ENCODE data around the gene LIN52.

LIN52 gene

DNA sequence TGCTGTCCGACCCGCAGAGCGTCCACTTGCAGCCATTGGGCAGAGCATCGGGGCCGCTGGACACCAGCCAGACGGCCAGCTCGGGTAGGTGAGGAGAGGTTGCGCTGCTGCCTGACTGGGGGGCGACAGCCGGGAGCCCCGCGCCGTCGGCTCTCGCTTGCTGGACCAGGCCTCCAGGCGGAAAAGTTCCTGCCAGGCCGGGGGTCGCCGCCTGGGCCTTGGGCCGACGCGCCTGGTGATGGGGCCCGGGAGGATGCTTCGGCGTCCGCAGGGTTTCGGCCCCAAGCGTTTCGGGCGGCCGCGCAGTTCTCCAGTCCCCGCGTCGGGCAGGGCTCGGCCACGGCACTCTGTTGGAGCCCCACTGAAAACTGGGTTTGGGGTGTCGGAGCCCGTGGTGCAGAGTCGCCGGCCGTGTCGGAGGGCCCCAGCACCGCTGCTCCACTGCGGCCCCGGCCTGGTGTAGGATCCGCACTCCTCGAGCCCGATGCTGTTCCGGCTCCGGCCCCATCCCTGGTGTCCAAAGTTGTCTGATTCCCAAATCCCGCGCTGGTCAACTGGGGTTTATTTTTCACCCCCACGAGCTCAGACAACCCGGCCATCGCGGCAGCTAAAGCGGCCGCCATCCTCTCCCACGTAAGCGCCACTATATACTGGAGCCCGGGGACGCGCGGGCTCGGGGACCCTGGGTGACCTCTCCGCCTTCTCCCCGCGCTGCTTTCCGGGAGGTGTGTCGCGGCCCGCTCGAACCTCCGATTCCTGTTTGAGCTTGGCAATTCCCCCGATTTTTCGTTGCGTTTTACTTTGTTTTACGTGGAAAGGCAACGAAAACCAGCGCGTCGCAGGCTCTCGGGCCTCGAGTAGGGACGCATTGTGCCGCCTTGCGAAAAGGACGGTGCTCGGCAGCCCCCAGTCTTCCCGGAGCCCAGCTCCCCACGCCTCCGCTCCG, 155.4 kb downstream of the LIN52 start:
- no peak overlapping the region for H3K4me2 ChIP-seq (ENCODE audit: low read length)

DNA sequence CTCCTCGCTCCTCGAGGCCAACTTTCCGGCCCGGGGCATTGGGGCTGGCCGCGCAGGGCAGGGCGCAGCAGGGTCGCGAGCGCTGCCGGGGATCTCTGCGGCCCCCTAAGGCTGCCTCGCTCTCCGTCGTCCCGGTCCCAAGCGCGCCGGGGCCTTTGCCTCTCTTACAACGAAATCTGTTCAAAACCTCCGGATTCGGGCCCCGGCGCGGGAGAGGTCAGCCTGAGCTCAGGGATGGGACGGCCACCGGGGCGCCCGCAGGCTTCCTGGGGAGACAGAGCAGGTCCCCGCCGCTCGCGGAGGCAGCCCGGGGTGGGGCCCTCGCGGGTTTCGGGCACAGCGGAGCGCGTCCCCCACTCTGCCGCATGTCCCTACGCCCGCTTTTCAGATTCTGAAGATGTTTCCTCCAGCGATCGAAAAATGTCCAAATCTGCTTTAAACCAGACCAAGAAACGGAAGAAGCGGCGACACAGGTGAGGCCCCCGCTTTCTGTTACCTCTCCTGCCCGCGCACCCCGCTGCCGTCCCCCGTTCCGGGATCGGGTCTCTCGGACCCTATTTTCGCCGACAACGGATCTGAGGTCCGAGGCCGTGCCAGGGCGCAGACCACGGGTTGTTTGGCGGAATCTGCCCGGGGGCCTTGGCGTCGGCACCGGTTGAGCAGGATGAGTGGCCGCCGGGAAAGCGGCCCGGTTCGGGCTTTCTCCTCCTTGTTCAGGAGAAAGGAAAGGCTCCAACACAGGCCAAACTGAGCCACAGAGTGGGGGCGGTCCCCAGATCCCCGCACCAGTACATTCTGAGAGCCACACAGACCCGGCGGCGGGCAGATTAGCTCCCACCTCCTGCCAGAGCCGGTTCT, 156.3 kb downstream of the LIN52 start:
- Histone ChIP-seq H3K27me3 (ENCODE audit: low read depth, low read length) (peaks cover 27% of the 10 kb centered on the region), H3K79me2 (ENCODE audit: low read length) (no peaks in the 10 kb centered on the region), H3K9me3 (ENCODE audit: insufficient read depth, low read length) (no peaks in the 10 kb centered on the region), H2AFZ (ENCODE audit: low read depth, low read length) (no peak overlapping the region), H3K4me2 (ENCODE audit: low read length) (no peak overlapping the region), H3K36me3 (replicated peaks; ENCODE audit: low read depth, low read length) (no peaks in the 10 kb centered on the region), H3K4me1 (ENCODE audit: low read length) (no peaks in the 10 kb centered on the region), H3K27ac (ENCODE audit: low read length) (no peak overlapping the region), H4K20me1 (ENCODE audit: insufficient read depth, low read length) (no peaks in the 10 kb centered on the region), H3K4me3 (ENCODE audit: low read length) (no peak overlapping the region), H3K9ac (ENCODE audit: low read length) (no peak overlapping the region)
- TF ChIP-seq EZH2phosphoT487 (IDR thresholded peaks at IDR 0.05; ENCODE audit: low read depth) (no peak), CTCF (IDR thresholded peaks at IDR 0.05; ENCODE audit: low read depth, low read length) (no peak)

More for the DNA sequence above, 155.4 kb downstream of the LIN52 start:
- Histone ChIP-seq H3K9me3 (ENCODE audit: insufficient read depth, low read length) (no peaks in the 10 kb centered on the region), H3K27ac (ENCODE audit: low read length) (no peak overlapping the region), H3K27me3 (ENCODE audit: low read depth, low read length) (peaks cover 27% of the 10 kb centered on the region), H3K4me1 (ENCODE audit: low read length) (no peaks in the 10 kb centered on the region), H3K79me2 (ENCODE audit: low read length) (no peaks in the 10 kb centered on the region), H3K4me3 (ENCODE audit: low read length) (no peak overlapping the region), H3K36me3 (replicated peaks; ENCODE audit: low read depth, low read length) (no peaks in the 10 kb centered on the region), H3K9ac (ENCODE audit: low read length) (no peak overlapping the region), H4K20me1 (ENCODE audit: insufficient read depth, low read length) (no peaks in the 10 kb centered on the region), H2AFZ (ENCODE audit: low read depth, low read length) (no peak overlapping the region)
- TF ChIP-seq CTCF (IDR thresholded peaks at IDR 0.05; ENCODE audit: low read depth, low read length), result no peak
- no peak for TF ChIP-seq EZH2phosphoT487 (IDR thresholded peaks at IDR 0.05; ENCODE audit: low read depth)

DNA sequence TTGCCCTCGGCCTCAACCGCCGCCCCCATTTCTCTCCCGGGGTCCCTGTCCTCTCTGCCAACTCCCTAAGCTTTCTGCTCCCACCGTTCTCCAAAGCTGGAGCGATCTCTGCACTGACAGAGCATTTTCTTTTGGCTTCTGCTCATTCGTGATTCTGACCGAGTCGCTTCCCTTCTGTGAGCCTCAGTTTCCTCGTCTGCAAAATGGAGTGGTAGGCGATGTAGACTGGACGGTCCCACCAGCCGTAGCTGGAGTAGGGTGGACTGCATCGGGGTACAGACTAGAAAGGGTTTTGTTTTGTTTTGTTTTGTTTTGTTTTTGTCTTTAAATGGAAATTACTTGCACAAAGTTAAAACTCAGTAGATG, 156.9 kb downstream of the LIN52 start:
- Histone ChIP-seq H3K27me3 (ENCODE audit: low read depth, low read length) (peaks cover 27% of the 10 kb centered on the region), H3K4me3 (ENCODE audit: low read length) (no peak overlapping the region), H3K4me2 (ENCODE audit: low read length) (no peak overlapping the region)

More for the DNA sequence above, 156.9 kb downstream of the LIN52 start:
- no peak overlapping the region for H2AFZ ChIP-seq (ENCODE audit: low read depth, low read length)
- H4K20me1 ChIP-seq (ENCODE audit: insufficient read depth, low read length), result no peaks in the 10 kb centered on the region
- H3K27ac ChIP-seq (ENCODE audit: low read length), result no peak overlapping the region
- no peaks in the 10 kb centered on the region for H3K9me3 ChIP-seq (ENCODE audit: insufficient read depth, low read length)
- no peaks in the 10 kb centered on the region for H3K4me1 ChIP-seq (ENCODE audit: low read length)
- H3K79me2 ChIP-seq (ENCODE audit: low read length), result no peaks in the 10 kb centered on the region
- H3K9ac ChIP-seq (ENCODE audit: low read length), result no peak overlapping the region
- no peaks in the 10 kb centered on the region for H3K36me3 ChIP-seq (replicated peaks; ENCODE audit: low read depth, low read length)
- no peak for TF ChIP-seq EZH2phosphoT487 (IDR thresholded peaks at IDR 0.05; ENCODE audit: low read depth)
- no peak for TF ChIP-seq CTCF (IDR thresholded peaks at IDR 0.05; ENCODE audit: low read depth, low read length)

Data from OCI-LY3 (cell line).